HG02623 (cell line): ENCODE results near the gene PPCDC.
A peak's percentile ranks its signal among the peaks of the same experiment; 100 is the strongest.
"Not testable (repeated sequence)": the region's sequence is repeated elsewhere in the genome, so short reads cannot be mapped to it uniquely, and the experiment has no call there.

ENCODE experiments used
- ATAC-seq: cut with Tn5 transposase; IDR thresholded peaks from one replicate; pipeline ENCODE4 v1.9.1; 2021; ENCODE audit warnings: moderate library complexity; ENCODE audit not compliant: unreplicated experiment

Gene PPCDC

GRCh38 chr15:75065851-75066509 lies 42.6 kb downstream of the PPCDC start:
- ATAC-seq: no peak

DNA sequence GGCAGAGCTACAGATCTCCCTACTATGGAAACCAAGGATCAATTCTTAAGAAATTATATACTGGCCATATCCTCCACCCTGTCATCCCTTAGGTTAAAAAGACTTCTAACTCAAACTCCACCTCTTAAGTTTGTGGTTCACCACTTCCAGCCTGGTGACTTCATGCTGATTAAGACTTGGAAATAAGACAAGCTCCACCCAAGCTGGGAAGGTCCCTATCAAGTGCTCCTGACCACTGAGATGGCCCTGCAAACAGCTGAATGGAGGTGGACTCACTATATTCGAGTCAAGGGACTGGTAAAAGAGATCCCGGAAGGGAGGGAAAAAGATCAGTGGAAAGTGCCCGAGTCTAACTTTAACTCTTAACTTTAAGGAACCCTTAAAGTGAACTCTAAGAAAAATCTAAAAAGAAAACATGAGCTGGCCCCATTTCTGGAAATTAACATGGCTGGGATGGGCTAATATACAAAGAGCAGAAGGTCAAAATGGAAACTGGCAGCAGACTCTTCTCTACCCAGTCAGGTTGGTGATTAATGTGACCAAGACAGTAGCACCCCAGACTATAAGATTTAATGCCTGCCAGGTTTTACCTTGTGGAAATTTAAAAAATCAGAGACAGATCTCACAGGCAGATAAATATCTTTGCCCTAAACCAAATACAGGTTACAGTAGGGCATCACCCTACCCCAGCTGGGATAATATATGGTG lies 43.9 kb downstream of the PPCDC start:
- no peak for ATAC-seq

GRCh38 chr15:75068748-75069147 lies 45.4 kb downstream of the PPCDC start:
- ATAC-seq: no peak

DNA sequence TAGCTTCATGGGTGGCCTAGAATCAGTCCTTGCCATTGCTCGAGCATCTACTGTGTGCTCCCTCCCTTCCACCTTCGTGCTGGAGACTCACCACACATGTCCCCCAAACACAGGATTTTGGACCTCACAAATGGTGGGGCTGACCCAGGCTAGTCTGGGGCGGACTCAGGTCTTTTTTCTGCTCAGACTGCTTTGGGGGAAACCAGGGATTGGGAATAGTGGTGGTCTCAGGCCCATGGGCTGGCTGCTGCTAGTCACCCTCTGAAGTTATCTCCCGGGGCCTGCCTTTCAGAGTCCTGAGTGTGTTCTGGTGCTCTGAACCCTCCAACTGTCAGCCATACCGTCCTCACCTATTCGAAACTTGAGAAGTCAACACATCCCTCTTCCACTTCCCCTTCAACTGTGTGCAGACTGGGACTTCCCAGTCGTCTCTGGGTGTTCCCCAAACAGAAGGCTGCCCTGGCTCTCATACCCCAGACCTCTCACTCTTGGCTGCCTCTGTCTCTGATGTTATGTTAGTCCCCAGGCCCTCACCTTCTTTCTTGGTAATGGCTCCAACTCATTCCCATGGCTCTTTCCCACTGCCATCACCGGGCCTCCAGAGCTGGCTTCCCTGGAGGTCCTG lies 46.0 kb downstream of the PPCDC start:
- peak; percentile 78 for ATAC-seq

GRCh38 chr15:75070674-75071073 lies 47.3 kb downstream of the PPCDC start:
- ATAC-seq: no peak

GRCh38 chr15:75073197-75073596 lies 49.8 kb downstream of the PPCDC start:
- ATAC-seq: no peak

- ATAC-seq: no peak
These were observed 52.9 kb downstream of the PPCDC start for GRCh38 chr15:75076277-75076676.

GRCh38 chr15:75077551-75077961 lies 54.2 kb downstream of the PPCDC start:
- ATAC-seq: not testable (repeated sequence)

DNA sequence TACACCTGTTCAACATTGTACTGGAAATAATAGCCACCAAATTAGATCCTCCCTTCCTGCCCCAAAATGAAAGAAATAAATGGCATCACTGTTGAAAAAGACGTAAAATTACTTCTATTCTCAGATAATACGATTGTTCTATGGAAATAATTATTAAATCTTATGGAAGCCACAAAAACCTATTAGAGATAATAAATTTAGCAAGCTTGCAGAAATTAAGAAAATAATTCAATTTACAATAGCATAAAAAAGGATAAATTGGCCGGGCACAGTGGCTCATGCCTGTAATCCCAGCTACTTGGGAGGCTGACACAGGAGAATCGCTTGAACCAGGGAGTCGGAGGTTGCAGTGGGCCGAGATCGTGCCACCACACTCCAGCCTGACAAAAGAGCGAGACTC lies 57.8 kb downstream of the PPCDC start:
- no peak for ATAC-seq

DNA sequence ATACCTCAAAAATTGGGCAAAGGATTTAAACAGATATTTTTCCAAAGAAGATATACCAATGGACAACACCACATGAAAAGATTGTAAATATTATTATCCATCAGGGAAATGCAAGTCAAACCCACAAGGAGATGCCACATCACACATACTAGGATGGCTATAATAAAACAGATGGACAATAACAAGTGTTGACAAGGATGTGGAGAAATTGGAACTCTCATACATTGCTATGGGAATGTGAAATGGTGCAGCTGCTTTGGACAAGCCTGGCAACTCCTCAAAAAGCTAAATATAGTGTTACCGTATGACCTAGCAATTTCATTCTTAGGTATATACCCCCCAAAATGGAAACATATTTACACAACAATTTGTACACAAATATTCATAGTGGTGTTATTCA lies 59.3 kb downstream of the PPCDC start:
- no peak for ATAC-seq

DNA sequence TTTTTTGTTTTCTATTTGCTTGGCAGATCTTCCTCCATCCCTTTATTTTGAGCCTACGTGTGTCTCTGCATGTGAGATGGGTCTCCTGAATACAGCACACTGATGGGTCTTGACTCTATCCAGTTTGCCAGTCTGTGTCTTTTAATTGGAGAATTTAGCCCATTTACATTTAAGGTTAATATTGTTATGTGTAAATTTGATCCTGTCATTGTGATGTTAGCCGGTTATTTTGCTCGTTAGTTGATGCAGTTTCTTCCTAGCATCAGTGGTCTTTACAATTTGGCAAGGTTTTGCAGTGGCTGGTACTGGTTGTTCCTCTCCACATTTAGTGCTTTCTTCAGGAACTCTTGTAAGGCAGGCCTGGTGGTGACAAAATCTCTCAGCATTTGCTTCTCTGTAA lies 62.3 kb downstream of the PPCDC start:
- not testable (repeated sequence) for ATAC-seq

GRCh38 chr15:75089456-75090387 lies 66.3 kb downstream of the PPCDC start:
- ATAC-seq: no peak

GRCh38 chr15:75090388-75090734 lies 67.0 kb downstream of the PPCDC start:
- ATAC-seq: no peak

- no peak for ATAC-seq
These were observed 68.4 kb downstream of the PPCDC start for GRCh38 chr15:75091814-75092213.

GRCh38 chr15:75094961-75095478 lies 71.6 kb downstream of the PPCDC start:
- ATAC-seq: not testable (repeated sequence)

- ATAC-seq: no peak
These were observed 72.2 kb downstream of the PPCDC start for GRCh38 chr15:75095594-75095993.

- no peak for ATAC-seq
These were observed 74.5 kb downstream of the PPCDC start for GRCh38 chr15:75097939-75098338.

GRCh38 chr15:75098404-75098803 lies 75.0 kb downstream of the PPCDC start:
- no peak for ATAC-seq
